CD4-positive, alpha-beta T cell treated with Interleukin-6 for 4 hours (primary cell): ENCODE data around the gene MED16.

Experiments
- DNase-seq: peaks from one replicate; pipeline ENCODE4 v3.0.0-alpha.2; 2020; ENCODE audit warnings: mixed read lengths

MED16 gene

GRCh38 chr19:892894-893689 is at the start of gene MED16, which contains the start of gene RNU6-9:
Gene MED16, minus strand, starts transcription at chr19:893187. Its CDS starts 2,056 bp downstream, at chr19:891131.
Gene RNU6-9, plus strand, starts transcription at chr19:893484.
- DNase-seq: peak; percentile 94

- no peak for DNase-seq
Measured at GRCh38 chr19:942133-942645, 49.2 kb upstream of the MED16 start.

GRCh38 chr19:941292-942132 is 48.5 kb upstream of the MED16 start:
- no peak for DNase-seq

- DNase-seq: peak; percentile 84
Measured at GRCh38 chr19:940591-941291, 47.8 kb upstream of the MED16 start.

GRCh38 chr19:939922-940321 is 46.9 kb upstream of the MED16 start:
- DNase-seq: no peak

GRCh38 chr19:939439-939838 is 46.5 kb upstream of the MED16 start:
- DNase-seq: no peak

GRCh38 chr19:938233-938923 is 45.4 kb upstream of the MED16 start:
- DNase-seq: no peak

GRCh38 chr19:937259-937694 is 44.3 kb upstream of the MED16 start:
- peak; percentile 69 for DNase-seq

GRCh38 chr19:936175-936546 is 43.2 kb upstream of the MED16 start:
- no peak for DNase-seq

- no peak for DNase-seq
Measured at GRCh38 chr19:934865-935479, 42.0 kb upstream of the MED16 start.

GRCh38 chr19:934197-934840 is 41.3 kb upstream of the MED16 start:
- DNase-seq: no peak

- no peak for DNase-seq
Measured at GRCh38 chr19:933553-933882, 40.5 kb upstream of the MED16 start.

- DNase-seq: peak; percentile 68
Measured at GRCh38 chr19:932648-933552, 39.9 kb upstream of the MED16 start.

GRCh38 chr19:931860-932647 is 39.1 kb upstream of the MED16 start:
- DNase-seq: no peak

GRCh38 chr19:929891-930258 is 36.9 kb upstream of the MED16 start:
- no peak for DNase-seq

- DNase-seq: no peak
Measured at GRCh38 chr19:929203-929890, 36.4 kb upstream of the MED16 start.

- DNase-seq: no peak
Measured at GRCh38 chr19:928471-929202, 35.6 kb upstream of the MED16 start.

- DNase-seq: no peak
Measured at GRCh38 chr19:927780-928401, 34.9 kb upstream of the MED16 start.
